ENCODE results near the gene NALCN. TPM values are rescaled to one million over a fixed set of nuclear protein-coding genes. Genes with fewer than 3 reads are reported as not detected.

NALCN gene
- total RNA-seq, 1 donor from 2014 or later, result not detected

DNA sequence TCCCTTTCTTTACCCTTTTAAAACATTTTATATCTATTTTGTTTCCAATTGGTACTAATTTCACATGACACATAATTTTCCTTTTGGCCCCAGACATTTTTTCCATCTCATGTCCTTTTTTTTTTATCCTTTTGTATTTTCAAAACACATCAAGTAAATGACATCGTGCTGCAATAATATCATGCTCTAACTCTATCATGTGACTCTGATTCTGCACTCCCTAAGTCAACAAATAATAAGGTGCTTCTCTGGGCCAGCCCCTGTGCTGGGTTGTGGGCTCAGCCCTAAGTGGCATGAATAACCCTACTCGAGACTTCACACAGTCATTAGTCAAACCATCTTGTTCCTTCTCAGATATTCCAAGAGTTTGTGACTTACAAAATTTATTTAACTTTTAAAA, 21.7 kb downstream of the NALCN start:
- no peak for DNase-seq

DNA sequence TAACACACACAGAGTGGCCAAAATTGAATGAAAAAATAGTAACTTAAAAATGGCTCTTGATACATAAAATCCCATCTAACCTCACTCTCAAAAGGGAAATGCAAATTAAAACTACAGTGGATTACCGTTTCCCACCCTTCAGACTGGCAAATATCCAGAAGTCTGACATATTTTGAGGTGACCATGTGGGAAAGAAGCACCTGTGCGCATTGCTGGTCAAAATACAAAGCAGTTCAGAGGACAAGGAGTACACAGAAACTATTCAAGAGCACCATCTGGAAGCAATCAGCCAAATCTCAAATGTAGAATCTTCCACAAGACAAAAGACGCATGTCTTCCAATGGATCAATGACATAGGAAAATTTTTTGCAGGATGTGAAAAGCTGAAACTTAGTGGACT, 23.2 kb downstream of the NALCN start:
- Mint-ChIP-seq H3K9me3 (no peaks in the 10 kb centered on the region), H3K27ac (no peak overlapping the region), H3K4me3 (no peak overlapping the region), H3K4me1 (no peaks in the 10 kb centered on the region), H3K27me3 (no peaks in the 10 kb centered on the region), H3K36me3 (ENCODE audit: low read depth) (no peaks in the 10 kb centered on the region)
- intact Hi-C loops (cut with micrococcal nuclease), result no loop called here
- no peak for DNase-seq
- CTCF ChIA-PET, result no interaction called here
- TF ChIP-seq, protein P1, sequence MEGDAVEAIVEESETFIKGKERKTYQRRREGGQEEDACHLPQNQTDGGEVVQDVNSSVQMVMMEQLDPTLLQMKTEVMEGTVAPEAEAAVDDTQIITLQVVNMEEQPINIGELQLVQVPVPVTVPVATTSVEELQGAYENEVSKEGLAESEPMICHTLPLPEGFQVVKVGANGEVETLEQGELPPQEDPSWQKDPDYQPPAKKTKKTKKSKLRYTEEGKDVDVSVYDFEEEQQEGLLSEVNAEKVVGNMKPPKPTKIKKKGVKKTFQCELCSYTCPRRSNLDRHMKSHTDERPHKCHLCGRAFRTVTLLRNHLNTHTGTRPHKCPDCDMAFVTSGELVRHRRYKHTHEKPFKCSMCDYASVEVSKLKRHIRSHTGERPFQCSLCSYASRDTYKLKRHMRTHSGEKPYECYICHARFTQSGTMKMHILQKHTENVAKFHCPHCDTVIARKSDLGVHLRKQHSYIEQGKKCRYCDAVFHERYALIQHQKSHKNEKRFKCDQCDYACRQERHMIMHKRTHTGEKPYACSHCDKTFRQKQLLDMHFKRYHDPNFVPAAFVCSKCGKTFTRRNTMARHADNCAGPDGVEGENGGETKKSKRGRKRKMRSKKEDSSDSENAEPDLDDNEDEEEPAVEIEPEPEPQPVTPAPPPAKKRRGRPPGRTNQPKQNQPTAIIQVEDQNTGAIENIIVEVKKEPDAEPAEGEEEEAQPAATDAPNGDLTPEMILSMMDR (IDR thresholded peaks at IDR 0.05), result no peak
- POLR2A ChIA-PET, result no interaction called here
- ATAC-seq (ENCODE audit: low read depth), result no peak

More for the DNA sequence above, 21.7 kb downstream of the NALCN start:
- Mint-ChIP-seq H3K9me3 (no peaks in the 10 kb centered on the region), H3K36me3 (ENCODE audit: low read depth) (no peaks in the 10 kb centered on the region), H3K27me3 (no peaks in the 10 kb centered on the region), H3K4me3 (no peak overlapping the region), H3K27ac (no peak overlapping the region), H3K4me1 (no peaks in the 10 kb centered on the region)
- POLR2A ChIA-PET, result no interaction called here
- ATAC-seq (ENCODE audit: low read depth), result no peak
- TF ChIP-seq, protein P1 (IDR thresholded peaks at IDR 0.05), result no peak
- CTCF ChIA-PET, result no interaction called here
- intact Hi-C loops (cut with micrococcal nuclease), result no loop called here

DNA sequence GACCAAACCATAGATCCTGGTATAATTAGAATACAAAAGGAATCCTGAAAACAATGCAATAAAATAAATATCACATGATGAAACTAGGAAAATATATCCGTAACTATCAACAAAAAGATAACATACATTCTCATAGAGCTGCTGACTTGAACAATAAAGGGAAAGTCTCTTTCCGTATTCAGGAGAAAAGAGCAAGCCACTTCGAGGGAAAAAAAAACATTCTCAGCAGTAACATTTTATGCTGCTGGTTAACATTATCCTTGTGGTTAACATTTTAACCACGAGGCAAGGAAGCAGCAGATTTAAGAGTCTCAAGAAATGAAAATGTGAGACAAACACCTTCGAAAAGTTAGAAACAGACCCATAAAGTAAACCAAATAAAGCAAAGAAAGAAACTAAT, 25.8 kb downstream of the NALCN start:
- Mint-ChIP-seq H3K36me3 (ENCODE audit: low read depth) (no peaks in the 10 kb centered on the region), H3K4me1 (no peaks in the 10 kb centered on the region), H3K4me3 (no peak overlapping the region), H3K9me3 (no peaks in the 10 kb centered on the region), H3K27me3 (no peaks in the 10 kb centered on the region), H3K27ac (no peak overlapping the region)
- ATAC-seq (ENCODE audit: low read depth) (no peak), DNase-seq (no peak)
- CTCF ChIA-PET, result no interaction called here
- TF ChIP-seq, protein P1 (IDR thresholded peaks at IDR 0.05), result no peak
- POLR2A ChIA-PET, result no interaction called here
- intact Hi-C loops (cut with micrococcal nuclease), result no loop called here

DNA sequence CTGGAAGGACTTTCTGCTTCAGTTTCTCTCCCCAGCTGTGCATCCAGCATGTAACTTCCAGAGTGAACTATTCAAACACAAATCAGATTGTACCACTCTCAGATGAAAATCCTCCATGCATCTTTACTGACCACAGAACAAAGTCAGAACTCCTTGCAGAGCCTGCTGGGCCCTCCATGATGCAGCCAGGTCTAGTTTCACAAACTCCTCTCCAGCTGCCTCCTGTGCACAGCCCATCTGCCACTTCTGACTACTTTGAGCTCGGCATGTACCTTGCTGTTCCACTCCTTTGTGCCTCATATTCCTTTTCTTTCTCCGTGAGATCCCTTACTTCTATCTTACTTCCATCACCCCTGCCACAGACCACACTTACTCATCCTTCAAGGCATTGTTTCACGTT, 31.4 kb downstream of the NALCN start:
- ChIA-PET CTCF (no interaction called here), POLR2A (no interaction called here)
- DNase-seq (no peak), ATAC-seq (ENCODE audit: low read depth) (no peak)
- Mint-ChIP-seq H3K36me3 (ENCODE audit: low read depth) (no peaks in the 10 kb centered on the region), H3K4me3 (no peak overlapping the region), H3K9me3 (peaks cover 2% of the 10 kb centered on the region), H3K27ac (no peak overlapping the region), H3K27me3 (no peaks in the 10 kb centered on the region), H3K4me1 (no peaks in the 10 kb centered on the region)
- TF ChIP-seq, protein P1 (IDR thresholded peaks at IDR 0.05), result no peak
- intact Hi-C loops (cut with micrococcal nuclease), result no loop called here

DNA sequence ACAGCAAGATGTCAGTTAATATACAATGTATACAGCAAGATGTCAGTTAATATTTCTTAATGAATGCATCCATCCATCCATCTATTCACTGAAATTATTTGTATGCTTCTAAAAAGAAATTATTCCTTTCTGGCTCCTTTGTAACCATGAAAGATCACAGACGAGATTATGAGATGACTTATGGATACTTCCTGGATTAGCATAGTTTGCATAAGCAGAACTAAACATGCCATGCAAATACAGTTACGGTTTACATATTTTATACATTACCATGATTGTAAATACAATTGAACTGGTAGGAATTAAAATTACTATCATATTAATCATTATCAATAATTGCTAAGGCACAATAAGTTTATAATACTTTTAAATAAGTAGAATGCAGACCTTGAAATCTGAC, 32.7 kb downstream of the NALCN start:
- Mint-ChIP-seq H3K27ac (no peak overlapping the region), H3K9me3 (peaks cover 4% of the 10 kb centered on the region), H3K4me3 (no peak overlapping the region), H3K27me3 (no peaks in the 10 kb centered on the region), H3K4me1 (no peaks in the 10 kb centered on the region), H3K36me3 (ENCODE audit: low read depth) (no peaks in the 10 kb centered on the region)
- DNase-seq (no peak), ATAC-seq (ENCODE audit: low read depth) (no peak)
- TF ChIP-seq, protein P1 (IDR thresholded peaks at IDR 0.05), result no peak
- CTCF ChIA-PET, result no interaction called here
- intact Hi-C loops (cut with micrococcal nuclease), result no loop called here
- POLR2A ChIA-PET, result no interaction called here

All from activated B cell treated with CpG ODN at 0.5 μM for 24 hours (primary cell).